Measurements from ENCODE around the gene PPY. TPM values are rescaled to one million over a fixed set of nuclear protein-coding genes. Genes with fewer than 3 reads are reported as not detected.

The PPY gene
- total RNA-seq, 1 experiment from 2014 or later = not detected

DNA sequence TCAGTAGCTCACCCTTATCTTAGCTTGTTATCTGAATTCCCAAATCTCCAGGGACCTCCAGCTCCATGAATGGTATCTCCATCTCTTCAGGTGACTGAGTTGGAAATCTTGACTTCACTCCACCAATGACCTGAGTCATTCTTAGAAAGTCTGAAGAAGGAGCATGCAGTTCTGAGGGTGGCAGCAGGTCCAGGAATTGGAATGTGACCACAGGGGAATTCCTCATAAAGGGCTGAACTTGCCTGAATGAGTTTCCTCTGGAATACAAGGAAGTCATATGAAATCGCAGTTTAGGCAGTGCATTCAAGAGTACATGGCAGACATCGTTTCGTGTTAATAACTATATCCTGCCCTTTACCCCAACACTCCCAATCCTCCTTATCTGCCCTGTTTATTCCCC lies 24.0 kb upstream of the PPY start:
- Histone ChIP-seq H3K23ac (ENCODE audit: insufficient read length, low read depth, low read length) (no peak overlapping the region), H3K56ac (ENCODE audit: insufficient read length, low read depth, low read length) (no peak overlapping the region), H3K4me1 (ENCODE audit: insufficient read depth, low read length) (no peaks in the 10 kb centered on the region), H3K9ac (ENCODE audit: extremely low read depth, insufficient read length, low read length) (no peak overlapping the region), H3K79me2 (ENCODE audit: insufficient read depth, low read length) (no peaks in the 10 kb centered on the region), H2AK5ac (ENCODE audit: insufficient read length, low read length) (no peak overlapping the region), H3K4ac (ENCODE audit: low read depth, low read length) (no peak overlapping the region), H3K23me2 (ENCODE audit: insufficient read length, low read depth, low read length, poor library complexity, severe bottlenecking) (no peaks in the 10 kb centered on the region), H2BK120ac (ENCODE audit: low read depth, low read length, poor library complexity, severe bottlenecking) (no peak overlapping the region), H4K91ac (ENCODE audit: insufficient read length, low read depth, low read length) (no peak overlapping the region), H2BK20ac (ENCODE audit: low read depth, low read length, poor library complexity, severe bottlenecking) (no peak overlapping the region), H2BK15ac (ENCODE audit: low read depth, low read length) (no peak overlapping the region), H3K14ac (ENCODE audit: insufficient read depth, low read length) (no peak overlapping the region), H4K20me1 (ENCODE audit: control insufficient read depth, insufficient read depth, insufficient read length) (no peaks in the 10 kb centered on the region), H3K9me3 (ENCODE audit: control insufficient read depth, low read depth, low read length) (no peaks in the 10 kb centered on the region), H3T11ph (ENCODE audit: low read length) (no peak overlapping the region), H3K4me2 (ENCODE audit: insufficient read depth, insufficient read length, low read length) (no peak overlapping the region), H2AFZ (ENCODE audit: low read length) (no peak overlapping the region), H2BK12ac (ENCODE audit: insufficient read length, low read depth, low read length) (no peak overlapping the region), H3K79me1 (ENCODE audit: insufficient read depth, low read depth, low read length, poor library complexity, severe bottlenecking) (no peaks in the 10 kb centered on the region), H3K18ac (ENCODE audit: insufficient read length, low read depth, low read length) (no peak overlapping the region), H4K8ac (replicated peaks; ENCODE audit: insufficient read length, low read depth, low read length) (no peak overlapping the region), H3K27me3 (ENCODE audit: insufficient read depth, low read length) (no peaks in the 10 kb centered on the region), H2BK5ac (ENCODE audit: insufficient read length, low read length) (no peak overlapping the region), H4K5ac (ENCODE audit: insufficient read length, low read depth, low read length) (no peak overlapping the region), H3K27ac (ENCODE audit: insufficient read length, low read depth, low read length) (no peak overlapping the region)
- Mint-ChIP-seq H3K36me3 (ENCODE audit: insufficient read depth in 1 of 3, low read depth in 3 of 3) (no peaks in the 10 kb centered on the region), H3K4me1 (no peaks in the 10 kb centered on the region), H3K27ac (no peak overlapping the region), H3K4me3 (no peak overlapping the region), H3K27me3 (ENCODE audit: low read depth) (peaks cover 22% of the 10 kb centered on the region), H3K9me3 (no peaks in the 10 kb centered on the region; a peak in 1 of 5 replicates)
- no peak for DNase-seq
- whole genome bisulfite sequencing (ENCODE audit: extremely low coverage, insufficient read length, low lambda C conversion rate) = no CpG with 5 or more reads among the region's 3 CpGs
- TF ChIP-seq, protein P1, sequence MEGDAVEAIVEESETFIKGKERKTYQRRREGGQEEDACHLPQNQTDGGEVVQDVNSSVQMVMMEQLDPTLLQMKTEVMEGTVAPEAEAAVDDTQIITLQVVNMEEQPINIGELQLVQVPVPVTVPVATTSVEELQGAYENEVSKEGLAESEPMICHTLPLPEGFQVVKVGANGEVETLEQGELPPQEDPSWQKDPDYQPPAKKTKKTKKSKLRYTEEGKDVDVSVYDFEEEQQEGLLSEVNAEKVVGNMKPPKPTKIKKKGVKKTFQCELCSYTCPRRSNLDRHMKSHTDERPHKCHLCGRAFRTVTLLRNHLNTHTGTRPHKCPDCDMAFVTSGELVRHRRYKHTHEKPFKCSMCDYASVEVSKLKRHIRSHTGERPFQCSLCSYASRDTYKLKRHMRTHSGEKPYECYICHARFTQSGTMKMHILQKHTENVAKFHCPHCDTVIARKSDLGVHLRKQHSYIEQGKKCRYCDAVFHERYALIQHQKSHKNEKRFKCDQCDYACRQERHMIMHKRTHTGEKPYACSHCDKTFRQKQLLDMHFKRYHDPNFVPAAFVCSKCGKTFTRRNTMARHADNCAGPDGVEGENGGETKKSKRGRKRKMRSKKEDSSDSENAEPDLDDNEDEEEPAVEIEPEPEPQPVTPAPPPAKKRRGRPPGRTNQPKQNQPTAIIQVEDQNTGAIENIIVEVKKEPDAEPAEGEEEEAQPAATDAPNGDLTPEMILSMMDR (conservative IDR thresholded peaks at IDR 0.05) = no peak

Data from H9 (cell line).